ENCODE measurements around the gene CCT5.

- TF ChIP-seq CTCF (IDR thresholded peaks at IDR 0.05): no peak
- no peak for TF ChIP-seq POLR2A (IDR thresholded peaks at IDR 0.05)
Measured at GRCh38 chr5:10243660-10244240, 6.3 kb upstream of the CCT5 start.

Data from adrenal gland (tissue), 5 donors.